ENCODE data around the gene USP9X.

- no peak for TF ChIP-seq CTCF (conservative IDR thresholded peaks at IDR 0.05; ENCODE audit: low read depth in 2 of 2)
- TF ChIP-seq POLR2AphosphoS5 (IDR thresholded peaks at IDR 0.05; ENCODE audit: low read depth), result no peak
- no peak for TF ChIP-seq REST (IDR thresholded peaks at IDR 0.05; ENCODE audit: unreplicated experiment)
- TF ChIP-seq JUNB (IDR thresholded peaks at IDR 0.05; ENCODE audit: unreplicated experiment), result no peak
- no peak for TF ChIP-seq EZH2 (IDR thresholded peaks at IDR 0.05; ENCODE audit: low read depth, unreplicated experiment)
Measured at GRCh38 chrX:41090568-41091238, 5.5 kb downstream of the USP9X start.
